Measurements from ENCODE around the gene RTP5.

Gene RTP5

GRCh38 chr2:241855245-241855887, 14.2 kb upstream of the RTP5 start:
- no peak overlapping the region for H3K9ac ChIP-seq (ENCODE audit: low read length)
- no peaks in the 10 kb centered on the region for H3K9me3 ChIP-seq (ENCODE audit: control insufficient read depth, low read depth, low read length)
- H3K27ac ChIP-seq (ENCODE audit: low read length): no peak overlapping the region
- H3K36me3 ChIP-seq (ENCODE audit: control insufficient read depth, low read depth, low read length): no peaks in the 10 kb centered on the region
- H3K4me1 ChIP-seq (ENCODE audit: control insufficient read depth, low read depth, low read length): no peaks in the 10 kb centered on the region
- no peaks in the 10 kb centered on the region for H3K27me3 ChIP-seq (ENCODE audit: control insufficient read depth, insufficient read depth, low read length)
- H3K4me3 ChIP-seq (ENCODE audit: low read length): no peak overlapping the region

GRCh38 chr2:241855888-241856422, 13.6 kb upstream of the RTP5 start:
- no peaks in the 10 kb centered on the region for H3K4me1 ChIP-seq (ENCODE audit: control insufficient read depth, low read depth, low read length)
- H3K27ac ChIP-seq (ENCODE audit: low read length): no peak overlapping the region
- H3K4me3 ChIP-seq (ENCODE audit: low read length): no peak overlapping the region
- H3K9ac ChIP-seq (ENCODE audit: low read length): no peak overlapping the region
- no peaks in the 10 kb centered on the region for H3K9me3 ChIP-seq (ENCODE audit: control insufficient read depth, low read depth, low read length)
- H3K36me3 ChIP-seq (ENCODE audit: control insufficient read depth, low read depth, low read length): no peaks in the 10 kb centered on the region
- no peaks in the 10 kb centered on the region for H3K27me3 ChIP-seq (ENCODE audit: control insufficient read depth, insufficient read depth, low read length)

- Histone ChIP-seq H3K36me3 (ENCODE audit: control insufficient read depth, low read depth, low read length) (no peaks in the 10 kb centered on the region), H3K9ac (ENCODE audit: low read length) (no peak overlapping the region), H3K27ac (ENCODE audit: low read length) (no peak overlapping the region), H3K27me3 (ENCODE audit: control insufficient read depth, insufficient read depth, low read length) (no peaks in the 10 kb centered on the region), H3K9me3 (ENCODE audit: control insufficient read depth, low read depth, low read length) (no peaks in the 10 kb centered on the region), H3K4me1 (ENCODE audit: control insufficient read depth, low read depth, low read length) (no peaks in the 10 kb centered on the region), H3K4me3 (ENCODE audit: low read length) (no peak overlapping the region)
Measured at GRCh38 chr2:241857041-241857541, 12.4 kb upstream of the RTP5 start.

- no peak overlapping the region for H3K9ac ChIP-seq (ENCODE audit: low read length)
Measured at GRCh38 chr2:241857572-241858121, 11.9 kb upstream of the RTP5 start.

GRCh38 chr2:241858206-241859016, 11.1 kb upstream of the RTP5 start, which contains the start of gene PDCD1:
Gene PDCD1, minus strand, starts transcription at chr2:241858894. Its CDS starts 56 bp downstream, at chr2:241858838.
- H3K27ac ChIP-seq (ENCODE audit: low read length): no peak within 1 kb of the TSS
- H3K4me1 ChIP-seq (ENCODE audit: control insufficient read depth, low read depth, low read length): no peaks in the 10 kb centered on the region
- H3K4me3 ChIP-seq (ENCODE audit: low read length): no peak within 1 kb of the TSS
- H3K9ac ChIP-seq (ENCODE audit: low read length): no peak within 1 kb of the TSS
- H3K9me3 ChIP-seq (ENCODE audit: control insufficient read depth, low read depth, low read length): no peaks in the 10 kb centered on the region
- H3K36me3 ChIP-seq (ENCODE audit: control insufficient read depth, low read depth, low read length): no peaks in the 10 kb centered on the region
- H3K27me3 ChIP-seq (ENCODE audit: control insufficient read depth, insufficient read depth, low read length): no peaks in the 10 kb centered on the region

More at GRCh38 chr2:241857572-241858121, 11.9 kb upstream of the RTP5 start:
- Histone ChIP-seq H3K4me1 (ENCODE audit: control insufficient read depth, low read depth, low read length) (no peaks in the 10 kb centered on the region), H3K9me3 (ENCODE audit: control insufficient read depth, low read depth, low read length) (no peaks in the 10 kb centered on the region), H3K27me3 (ENCODE audit: control insufficient read depth, insufficient read depth, low read length) (no peaks in the 10 kb centered on the region), H3K27ac (ENCODE audit: low read length) (no peak overlapping the region), H3K4me3 (ENCODE audit: low read length) (no peak overlapping the region), H3K36me3 (ENCODE audit: control insufficient read depth, low read depth, low read length) (no peaks in the 10 kb centered on the region)

- Histone ChIP-seq H3K9ac (ENCODE audit: low read length) (no peak overlapping the region), H3K27me3 (ENCODE audit: control insufficient read depth, insufficient read depth, low read length) (no peaks in the 10 kb centered on the region), H3K4me1 (ENCODE audit: control insufficient read depth, low read depth, low read length) (no peaks in the 10 kb centered on the region), H3K36me3 (ENCODE audit: control insufficient read depth, low read depth, low read length) (no peaks in the 10 kb centered on the region), H3K9me3 (ENCODE audit: control insufficient read depth, low read depth, low read length) (no peaks in the 10 kb centered on the region), H3K27ac (ENCODE audit: low read length) (no peak overlapping the region), H3K4me3 (ENCODE audit: low read length) (no peak overlapping the region)
Measured at GRCh38 chr2:241859017-241859435, 10.5 kb upstream of the RTP5 start.

- no peaks in the 10 kb centered on the region for H3K27me3 ChIP-seq (ENCODE audit: control insufficient read depth, insufficient read depth, low read length)
- H3K4me1 ChIP-seq (ENCODE audit: control insufficient read depth, low read depth, low read length): no peaks in the 10 kb centered on the region
- H3K9me3 ChIP-seq (ENCODE audit: control insufficient read depth, low read depth, low read length): no peaks in the 10 kb centered on the region
- H3K4me3 ChIP-seq (ENCODE audit: low read length): no peak overlapping the region
- no peaks in the 10 kb centered on the region for H3K36me3 ChIP-seq (ENCODE audit: control insufficient read depth, low read depth, low read length)
- no peak overlapping the region for H3K27ac ChIP-seq (ENCODE audit: low read length)
- no peak overlapping the region for H3K9ac ChIP-seq (ENCODE audit: low read length)
Measured at GRCh38 chr2:241859436-241860183, 9.9 kb upstream of the RTP5 start.

GRCh38 chr2:241860184-241861078, 9.1 kb upstream of the RTP5 start:
- no peaks in the 10 kb centered on the region for H3K9me3 ChIP-seq (ENCODE audit: control insufficient read depth, low read depth, low read length)
- peaks cover 4% of the 10 kb centered on the region for H3K27me3 ChIP-seq (ENCODE audit: control insufficient read depth, insufficient read depth, low read length)
- no peaks in the 10 kb centered on the region for H3K4me1 ChIP-seq (ENCODE audit: control insufficient read depth, low read depth, low read length)
- no peak overlapping the region for H3K27ac ChIP-seq (ENCODE audit: low read length)
- no peak overlapping the region for H3K9ac ChIP-seq (ENCODE audit: low read length)
- no peak overlapping the region for H3K4me3 ChIP-seq (ENCODE audit: low read length)
- H3K36me3 ChIP-seq (ENCODE audit: control insufficient read depth, low read depth, low read length): no peaks in the 10 kb centered on the region

GRCh38 chr2:241861264-241861663, 8.3 kb upstream of the RTP5 start:
- Histone ChIP-seq H3K27ac (ENCODE audit: low read length) (no peak overlapping the region), H3K36me3 (ENCODE audit: control insufficient read depth, low read depth, low read length) (no peaks in the 10 kb centered on the region), H3K4me1 (ENCODE audit: control insufficient read depth, low read depth, low read length) (no peaks in the 10 kb centered on the region), H3K9ac (ENCODE audit: low read length) (no peak overlapping the region), H3K9me3 (ENCODE audit: control insufficient read depth, low read depth, low read length) (no peaks in the 10 kb centered on the region), H3K4me3 (ENCODE audit: low read length) (no peak overlapping the region), H3K27me3 (ENCODE audit: control insufficient read depth, insufficient read depth, low read length) (peaks cover 10% of the 10 kb centered on the region)

GRCh38 chr2:241862093-241862492, 7.4 kb upstream of the RTP5 start:
- H3K36me3 ChIP-seq (ENCODE audit: control insufficient read depth, low read depth, low read length): no peaks in the 10 kb centered on the region
- no peak overlapping the region for H3K27ac ChIP-seq (ENCODE audit: low read length)
- peaks cover 10% of the 10 kb centered on the region for H3K27me3 ChIP-seq (ENCODE audit: control insufficient read depth, insufficient read depth, low read length)
- no peak overlapping the region for H3K9ac ChIP-seq (ENCODE audit: low read length)
- no peaks in the 10 kb centered on the region for H3K9me3 ChIP-seq (ENCODE audit: control insufficient read depth, low read depth, low read length)
- no peaks in the 10 kb centered on the region for H3K4me1 ChIP-seq (ENCODE audit: control insufficient read depth, low read depth, low read length)
- H3K4me3 ChIP-seq (ENCODE audit: low read length): no peak overlapping the region
